HG03064 (cell line): ENCODE data around the gene JAKMIP2.
"Not testable (repeated sequence)": the region's sequence is repeated elsewhere in the genome, so short reads cannot be mapped to it uniquely, and the experiment has no call there.

Source experiments
- ATAC-seq: cut with Tn5 transposase; IDR thresholded peaks from one replicate; pipeline ENCODE4 v1.9.1; 2021; ENCODE audit warnings: low read depth; ENCODE audit not compliant: unreplicated experiment

The JAKMIP2 gene

GRCh38 chr5:147619281-147619878 is 163.1 kb downstream of the JAKMIP2 start:
- ATAC-seq = no peak

GRCh38 chr5:147617711-147618350 is 164.7 kb downstream of the JAKMIP2 start:
- ATAC-seq = no peak

GRCh38 chr5:147617191-147617606 is 165.3 kb downstream of the JAKMIP2 start:
- no peak for ATAC-seq

GRCh38 chr5:147616421-147616820 is 166.1 kb downstream of the JAKMIP2 start:
- ATAC-seq = no peak

- no peak for ATAC-seq
Measured at GRCh38 chr5:147613359-147613758, 169.2 kb downstream of the JAKMIP2 start.

- no peak for ATAC-seq
Measured at GRCh38 chr5:147611483-147611882, 171.0 kb downstream of the JAKMIP2 start.

GRCh38 chr5:147610798-147611197 is 171.7 kb downstream of the JAKMIP2 start:
- no peak for ATAC-seq

- ATAC-seq = no peak
Measured at GRCh38 chr5:147601652-147602051, 180.9 kb downstream of the JAKMIP2 start.

GRCh38 chr5:147591120-147591519 is 191.4 kb downstream of the JAKMIP2 start:
- no peak for ATAC-seq

- no peak for ATAC-seq
Measured at GRCh38 chr5:147590096-147590495, 192.4 kb downstream of the JAKMIP2 start.

GRCh38 chr5:147586832-147587231 is 195.7 kb downstream of the JAKMIP2 start:
- no peak for ATAC-seq

GRCh38 chr5:147586221-147586620 is 196.3 kb downstream of the JAKMIP2 start:
- no peak for ATAC-seq

- not testable (repeated sequence) for ATAC-seq
Measured at GRCh38 chr5:147582272-147582671, 200.3 kb downstream of the JAKMIP2 start.

GRCh38 chr5:147580418-147580817 is 202.1 kb downstream of the JAKMIP2 start:
- ATAC-seq = not testable (repeated sequence)

- ATAC-seq = no peak
Measured at GRCh38 chr5:147578228-147579024, 204.1 kb downstream of the JAKMIP2 start.

GRCh38 chr5:147576646-147577535 is 205.6 kb downstream of the JAKMIP2 start:
- ATAC-seq = peak; percentile 74

GRCh38 chr5:147575598-147575997 is 206.9 kb downstream of the JAKMIP2 start:
- ATAC-seq = no peak

GRCh38 chr5:147573211-147573610 is 209.3 kb downstream of the JAKMIP2 start:
- ATAC-seq = no peak

GRCh38 chr5:147568710-147569406 is 213.7 kb downstream of the JAKMIP2 start:
- no peak for ATAC-seq
